Omental fat pad (tissue), 4 donors: ENCODE results near the gene DENND5B. TPM values are rescaled to one million over a fixed set of nuclear protein-coding genes. Genes with fewer than 3 reads are reported as not detected.

Experiments used
- ATAC-seq: fragments of 150-250 bp; one replicate; pipeline ENCODE4 v1.9.1; 2016; ENCODE audit warnings: mild to moderate bottlenecking, moderate library complexity; ENCODE audit not compliant: low FRiP score
- DNase-seq: peaks from one replicate; pipeline ENCODE4 v3.0.0-alpha.2; 2019; ENCODE audit warnings: low spot score
- total RNA-seq, 4 donors: library from RNA; depleted of rRNA; stranded (reverse); fragments of >200 nt; gene quantifications; one replicate each; pipeline ENCODE4 v1.1.0, GENCODE V29; 2016
- TF ChIP-seq, protein P1 (sequence below), 3 donors: fragments of 450-650 bp; IDR thresholded peaks; one replicate each; pipeline ENCODE4 v1.5.1; 2016 to 2017; ENCODE audit warnings: antibody characterized with exemption in 3 of 3, mild to moderate bottlenecking in 3 of 3, moderate library complexity in 2 of 3

Gene DENND5B
- total RNA-seq, 4 donors from 2014 or later: 9.1 to 17.1 (median 15.8) TPM

DNA sequence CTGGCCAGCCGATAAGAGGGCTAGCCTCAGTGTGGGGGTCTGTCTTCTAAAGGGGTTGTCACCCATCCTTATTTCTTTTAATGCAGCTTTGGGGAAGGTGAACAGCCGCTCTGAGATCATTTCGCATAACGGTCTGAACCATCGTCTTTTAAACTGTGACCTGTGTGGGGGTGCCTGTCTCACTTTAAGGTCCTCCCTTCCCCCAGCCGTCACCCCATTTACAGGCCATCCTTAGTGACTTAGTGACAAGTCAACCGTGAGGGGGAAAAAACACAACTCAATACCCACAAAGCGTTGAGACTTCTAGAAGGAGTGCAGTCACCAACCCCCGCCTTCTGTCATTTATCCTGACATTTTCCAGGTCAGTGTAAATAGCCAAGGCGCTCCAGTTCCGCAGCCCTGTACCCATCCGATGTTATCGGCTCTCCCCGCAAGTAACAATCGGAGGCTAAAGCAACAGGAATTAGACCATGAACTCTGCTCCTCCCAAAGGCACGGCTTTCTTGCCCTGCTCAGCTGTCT, 505 bp upstream of the DENND5B start:
- TF ChIP-seq, protein P1, sequence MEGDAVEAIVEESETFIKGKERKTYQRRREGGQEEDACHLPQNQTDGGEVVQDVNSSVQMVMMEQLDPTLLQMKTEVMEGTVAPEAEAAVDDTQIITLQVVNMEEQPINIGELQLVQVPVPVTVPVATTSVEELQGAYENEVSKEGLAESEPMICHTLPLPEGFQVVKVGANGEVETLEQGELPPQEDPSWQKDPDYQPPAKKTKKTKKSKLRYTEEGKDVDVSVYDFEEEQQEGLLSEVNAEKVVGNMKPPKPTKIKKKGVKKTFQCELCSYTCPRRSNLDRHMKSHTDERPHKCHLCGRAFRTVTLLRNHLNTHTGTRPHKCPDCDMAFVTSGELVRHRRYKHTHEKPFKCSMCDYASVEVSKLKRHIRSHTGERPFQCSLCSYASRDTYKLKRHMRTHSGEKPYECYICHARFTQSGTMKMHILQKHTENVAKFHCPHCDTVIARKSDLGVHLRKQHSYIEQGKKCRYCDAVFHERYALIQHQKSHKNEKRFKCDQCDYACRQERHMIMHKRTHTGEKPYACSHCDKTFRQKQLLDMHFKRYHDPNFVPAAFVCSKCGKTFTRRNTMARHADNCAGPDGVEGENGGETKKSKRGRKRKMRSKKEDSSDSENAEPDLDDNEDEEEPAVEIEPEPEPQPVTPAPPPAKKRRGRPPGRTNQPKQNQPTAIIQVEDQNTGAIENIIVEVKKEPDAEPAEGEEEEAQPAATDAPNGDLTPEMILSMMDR (IDR thresholded peaks at IDR 0.05): no peak
- peak; percentile 33 for ATAC-seq
- DNase-seq: no peak

DNA sequence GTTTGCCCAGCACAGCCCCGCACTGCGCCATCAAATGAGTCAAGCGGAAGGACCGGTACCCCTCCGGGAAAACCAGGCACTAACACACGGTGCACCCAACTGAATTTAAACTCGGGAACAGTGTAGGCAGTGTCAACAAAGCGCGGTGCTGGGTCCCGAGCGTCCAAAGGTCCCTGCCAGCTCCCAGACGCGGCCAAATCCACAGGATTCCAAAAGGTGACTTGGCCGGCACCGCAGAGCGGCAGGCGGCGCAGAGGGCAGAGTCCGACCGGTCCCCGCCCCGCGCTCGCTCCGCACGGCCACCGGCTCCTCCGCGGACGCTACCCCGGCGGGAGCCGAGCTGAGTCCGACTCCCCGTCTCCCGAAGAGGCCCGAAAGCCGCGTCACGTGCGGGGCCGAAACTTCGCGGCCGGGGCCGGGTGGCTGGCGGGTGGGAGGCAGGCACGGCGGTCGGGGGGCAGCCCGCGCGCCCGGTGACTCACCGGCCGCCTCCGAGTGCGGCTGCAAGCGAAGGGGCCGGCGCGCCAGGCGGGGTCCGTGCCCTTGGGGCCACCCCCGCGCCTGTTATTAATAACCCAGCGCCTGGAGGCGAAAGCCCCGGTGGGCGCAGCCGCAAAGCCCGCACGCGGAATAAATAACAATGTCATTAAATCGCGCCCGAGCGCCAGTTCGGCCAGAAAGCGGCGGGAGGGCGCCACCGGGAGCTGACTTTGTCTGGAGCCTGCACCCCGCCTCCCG, 863 bp downstream of the DENND5B start:
- TF ChIP-seq, protein P1 (IDR thresholded peaks at IDR 0.05): no peak
- DNase-seq (peak; percentile 42), ATAC-seq (peak; percentile 86)

DNA sequence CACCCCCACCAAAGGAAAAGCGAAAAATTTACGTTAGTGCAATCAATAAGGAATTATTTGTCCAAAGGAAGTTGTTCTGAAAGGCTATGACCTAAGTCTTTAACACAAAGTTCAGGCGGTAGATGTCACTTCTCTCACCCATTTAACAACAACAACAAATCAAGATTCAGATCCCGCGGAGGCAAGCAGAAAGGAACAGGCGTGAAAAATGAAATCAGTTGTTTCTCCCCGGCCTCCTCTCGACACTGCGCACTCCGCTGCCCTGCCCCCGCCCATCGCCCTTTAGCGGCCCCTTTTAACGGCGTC, 1.4 kb downstream of the DENND5B start:
- no peak for DNase-seq
- TF ChIP-seq, protein P1 (IDR thresholded peaks at IDR 0.05): no peak
- no peak for ATAC-seq

DNA sequence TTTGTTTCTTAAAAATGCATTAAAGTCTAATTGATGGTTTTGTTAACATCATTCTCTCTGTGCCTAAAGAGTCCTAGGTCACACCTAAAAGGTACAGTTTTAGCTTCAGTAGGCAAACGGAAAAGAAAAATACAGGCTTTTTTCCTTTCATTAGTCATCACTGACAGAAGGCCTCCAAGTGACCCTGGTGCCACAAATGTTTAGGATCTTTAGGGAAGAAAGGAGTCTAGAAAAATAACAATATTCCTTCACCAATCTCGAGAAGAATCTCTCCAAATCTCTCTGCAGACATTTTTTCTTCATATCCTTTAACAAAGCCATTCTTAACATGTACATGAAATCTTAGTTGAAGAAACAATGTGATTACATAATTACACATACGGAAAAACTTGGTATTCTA, 2.0 kb downstream of the DENND5B start:
- TF ChIP-seq, protein P1 (IDR thresholded peaks at IDR 0.05): no peak
- DNase-seq (no peak), ATAC-seq (no peak)

DNA sequence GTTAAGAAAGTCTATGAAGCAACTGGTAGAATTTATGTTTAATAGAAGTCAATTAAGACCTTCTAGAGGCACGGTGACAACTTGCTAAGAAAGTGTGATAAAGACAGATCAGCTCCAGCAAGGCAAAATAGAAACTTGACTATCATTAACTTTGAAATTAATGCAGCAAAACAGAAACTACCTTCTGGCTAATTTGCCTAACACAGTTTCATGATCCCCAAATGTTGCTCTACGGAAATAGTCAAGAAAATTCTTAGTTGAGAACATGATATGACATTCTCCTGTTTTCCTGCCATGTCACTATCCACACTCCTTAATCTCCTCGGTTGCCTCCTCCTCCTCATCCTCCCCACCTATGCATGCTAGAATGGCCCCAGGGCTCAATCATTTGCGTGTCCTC, 4.2 kb downstream of the DENND5B start:
- no peak for ATAC-seq
- TF ChIP-seq, protein P1 (IDR thresholded peaks at IDR 0.05): no peak
- no peak for DNase-seq

DNA sequence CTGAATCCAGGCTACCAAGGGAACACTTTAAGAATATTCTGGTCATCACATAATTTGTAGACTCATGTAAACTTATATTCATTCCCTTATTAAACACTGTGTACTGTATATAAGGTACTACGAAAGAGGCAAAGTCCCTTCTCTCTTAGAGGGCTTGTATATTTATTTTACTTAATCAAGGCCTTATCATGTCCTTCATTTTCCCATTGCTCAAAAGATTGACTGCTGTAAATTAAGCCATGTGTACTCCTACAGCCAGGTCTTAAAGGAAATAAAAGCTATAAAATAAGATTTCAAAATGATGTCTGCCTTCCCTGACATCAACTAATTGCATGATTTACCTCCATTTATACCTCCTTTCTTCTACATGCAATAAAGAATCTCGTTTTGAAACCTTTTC, 5.0 kb downstream of the DENND5B start:
- no peak for DNase-seq
- TF ChIP-seq, protein P1 (IDR thresholded peaks at IDR 0.05): no peak
- ATAC-seq: no peak

DNA sequence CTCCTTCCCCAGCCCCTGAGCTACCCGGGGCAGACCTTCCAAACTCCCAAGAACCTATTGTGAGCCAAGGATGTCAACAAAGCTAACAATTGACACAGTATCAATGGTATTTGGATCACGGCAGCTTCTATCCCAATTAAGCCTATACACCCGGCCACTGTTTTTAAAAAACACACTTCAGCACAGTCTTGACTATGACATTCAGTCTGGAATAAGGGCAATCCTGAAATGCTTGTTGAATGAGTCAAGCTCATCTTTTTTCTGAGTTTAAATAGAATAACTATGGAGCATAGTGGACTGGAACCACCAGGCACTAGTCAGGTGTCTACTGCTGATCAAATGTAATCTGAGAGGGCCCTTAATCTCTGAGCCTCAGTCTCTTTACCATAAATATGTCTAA, 5.7 kb downstream of the DENND5B start:
- TF ChIP-seq, protein P1 (IDR thresholded peaks at IDR 0.05): no peak
- no peak for ATAC-seq
- no peak for DNase-seq
